ENCODE data around the gene SPEM2.

Gene SPEM2

GRCh38 chr17:7408252-7408727, 17.1 kb upstream of the SPEM2 start:
- TF ChIP-seq EZH2phosphoT487 (conservative IDR thresholded peaks at IDR 0.05; ENCODE audit: low read length): no peak
- no peak for TF ChIP-seq CTCF (IDR thresholded peaks at IDR 0.05; ENCODE audit: insufficient read depth, low read length, poor library complexity, severe bottlenecking)

GRCh38 chr17:7408863-7409262, 16.6 kb upstream of the SPEM2 start:
- Histone ChIP-seq H4K20me1 (ENCODE audit: low read depth, low read length) (no peaks in the 10 kb centered on the region), H3K4me3 (ENCODE audit: insufficient read depth, low read length, poor library complexity, severe bottlenecking) (no peak overlapping the region), H3K27me3 (ENCODE audit: low read length) (no peaks in the 10 kb centered on the region), H3K27ac (ENCODE audit: low read depth, low read length) (no peak overlapping the region), H3K9me3 (ENCODE audit: insufficient read depth, low read length) (no peaks in the 10 kb centered on the region), H3F3A (ENCODE audit: insufficient read depth) (no peaks in the 10 kb centered on the region), H3K9ac (ENCODE audit: low read length) (no peak overlapping the region), H3K4me2 (ENCODE audit: low read depth, low read length, poor library complexity, severe bottlenecking) (no peak overlapping the region), H2AFZ (ENCODE audit: low read depth, low read length, severe bottlenecking) (no peak overlapping the region), H3K9me2 (replicated peaks; ENCODE audit: insufficient read depth, low read length) (no peaks in the 10 kb centered on the region), H3K79me2 (ENCODE audit: insufficient read depth, low read length) (no peaks in the 10 kb centered on the region), H3K36me3 (ENCODE audit: low read length) (no peaks in the 10 kb centered on the region)
- no peak for TF ChIP-seq CTCF (IDR thresholded peaks at IDR 0.05; ENCODE audit: insufficient read depth, low read length, poor library complexity, severe bottlenecking)
- no peak for TF ChIP-seq EZH2phosphoT487 (conservative IDR thresholded peaks at IDR 0.05; ENCODE audit: low read length)

More at GRCh38 chr17:7408252-7408727, 17.1 kb upstream of the SPEM2 start:
- Histone ChIP-seq H3K4me2 (ENCODE audit: low read depth, low read length, poor library complexity, severe bottlenecking) (no peak overlapping the region), H2AFZ (ENCODE audit: low read depth, low read length, severe bottlenecking) (no peak overlapping the region), H3K36me3 (ENCODE audit: low read length) (no peaks in the 10 kb centered on the region), H3K27ac (ENCODE audit: low read depth, low read length) (no peak overlapping the region), H3K4me3 (ENCODE audit: insufficient read depth, low read length, poor library complexity, severe bottlenecking) (no peak overlapping the region), H3K9me3 (ENCODE audit: insufficient read depth, low read length) (no peaks in the 10 kb centered on the region), H3K9me2 (replicated peaks; ENCODE audit: insufficient read depth, low read length) (no peaks in the 10 kb centered on the region), H3K79me2 (ENCODE audit: insufficient read depth, low read length) (no peaks in the 10 kb centered on the region), H3F3A (ENCODE audit: insufficient read depth) (no peaks in the 10 kb centered on the region), H3K27me3 (ENCODE audit: low read length) (no peaks in the 10 kb centered on the region), H4K20me1 (ENCODE audit: low read depth, low read length) (no peaks in the 10 kb centered on the region), H3K9ac (ENCODE audit: low read length) (no peak overlapping the region)

GRCh38 chr17:7409716-7410115, 15.7 kb upstream of the SPEM2 start:
- no peak overlapping the region for H3K27ac ChIP-seq (ENCODE audit: low read depth, low read length)
- no peaks in the 10 kb centered on the region for H3K36me3 ChIP-seq (ENCODE audit: low read length)
- TF ChIP-seq EZH2phosphoT487 (conservative IDR thresholded peaks at IDR 0.05; ENCODE audit: low read length) (no peak), CTCF (IDR thresholded peaks at IDR 0.05; ENCODE audit: insufficient read depth, low read length, poor library complexity, severe bottlenecking) (no peak)

More at GRCh38 chr17:7409716-7410115, 15.7 kb upstream of the SPEM2 start:
- no peak overlapping the region for H2AFZ ChIP-seq (ENCODE audit: low read depth, low read length, severe bottlenecking)
- H3K9me3 ChIP-seq (ENCODE audit: insufficient read depth, low read length): no peaks in the 10 kb centered on the region
- H3K4me2 ChIP-seq (ENCODE audit: low read depth, low read length, poor library complexity, severe bottlenecking): no peak overlapping the region
- no peaks in the 10 kb centered on the region for H3K79me2 ChIP-seq (ENCODE audit: insufficient read depth, low read length)
- no peak overlapping the region for H3K9ac ChIP-seq (ENCODE audit: low read length)
- H4K20me1 ChIP-seq (ENCODE audit: low read depth, low read length): no peaks in the 10 kb centered on the region
- H3F3A ChIP-seq (ENCODE audit: insufficient read depth): no peaks in the 10 kb centered on the region
- no peak overlapping the region for H3K4me3 ChIP-seq (ENCODE audit: insufficient read depth, low read length, poor library complexity, severe bottlenecking)
- no peaks in the 10 kb centered on the region for H3K9me2 ChIP-seq (replicated peaks; ENCODE audit: insufficient read depth, low read length)
- H3K27me3 ChIP-seq (ENCODE audit: low read length): no peaks in the 10 kb centered on the region

Measured in SU-DHL-6 (cell line).